ENCODE data around the gene NANOS3.

NANOS3 gene

GRCh38 chr19:13841086-13841961, 35.6 kb upstream of the NANOS3 start:
- TF ChIP-seq CTCF (IDR thresholded peaks at IDR 0.05; ENCODE audit: low read depth, low read length): no peak
- DNase-seq (ENCODE audit: extremely low read depth, low read depth): no peak

GRCh38 chr19:13841962-13842290, 35.0 kb upstream of the NANOS3 start:
- DNase-seq (ENCODE audit: extremely low read depth, low read depth): no peak
- no peak for TF ChIP-seq CTCF (IDR thresholded peaks at IDR 0.05; ENCODE audit: low read depth, low read length)

- DNase-seq (ENCODE audit: extremely low read depth, low read depth): no peak
- no peak; the same call in 1 of the 2 replicates for TF ChIP-seq CTCF (IDR thresholded peaks at IDR 0.05; ENCODE audit: low read depth, low read length)
These were observed 34.4 kb upstream of the NANOS3 start for GRCh38 chr19:13842291-13843103.

GRCh38 chr19:13843104-13843921, 33.6 kb upstream of the NANOS3 start:
- no peak for DNase-seq (ENCODE audit: extremely low read depth, low read depth)
- TF ChIP-seq CTCF (IDR thresholded peaks at IDR 0.05; ENCODE audit: low read depth, low read length): no peak

GRCh38 chr19:13844130-13844631, 32.8 kb upstream of the NANOS3 start:
- no peak for DNase-seq (ENCODE audit: extremely low read depth, low read depth)
- no peak for TF ChIP-seq CTCF (IDR thresholded peaks at IDR 0.05; ENCODE audit: low read depth, low read length)

GRCh38 chr19:13846557-13847406, 30.2 kb upstream of the NANOS3 start:
- no peak for TF ChIP-seq CTCF (IDR thresholded peaks at IDR 0.05; ENCODE audit: low read depth, low read length)
- peak; percentile 78 for DNase-seq (ENCODE audit: extremely low read depth, low read depth)

Measured in AG09319 (cell line).